GM19193 (cell line): ENCODE measurements around the gene SYNGR4.

Experiments
- POLR2A ChIP-seq: IDR thresholded peaks from 4 replicates; pipeline ENCODE4 v1.6.1; 2011; ENCODE audit not compliant: insufficient read depth, insufficient read length; ENCODE audit errors: extremely low read depth

SYNGR4 gene, protein sequence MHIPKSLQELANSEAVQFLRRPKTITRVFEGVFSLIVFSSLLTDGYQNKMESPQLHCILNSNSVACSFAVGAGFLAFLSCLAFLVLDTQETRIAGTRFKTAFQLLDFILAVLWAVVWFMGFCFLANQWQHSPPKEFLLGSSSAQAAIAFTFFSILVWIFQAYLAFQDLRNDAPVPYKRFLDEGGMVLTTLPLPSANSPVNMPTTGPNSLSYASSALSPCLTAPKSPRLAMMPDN

DNA sequence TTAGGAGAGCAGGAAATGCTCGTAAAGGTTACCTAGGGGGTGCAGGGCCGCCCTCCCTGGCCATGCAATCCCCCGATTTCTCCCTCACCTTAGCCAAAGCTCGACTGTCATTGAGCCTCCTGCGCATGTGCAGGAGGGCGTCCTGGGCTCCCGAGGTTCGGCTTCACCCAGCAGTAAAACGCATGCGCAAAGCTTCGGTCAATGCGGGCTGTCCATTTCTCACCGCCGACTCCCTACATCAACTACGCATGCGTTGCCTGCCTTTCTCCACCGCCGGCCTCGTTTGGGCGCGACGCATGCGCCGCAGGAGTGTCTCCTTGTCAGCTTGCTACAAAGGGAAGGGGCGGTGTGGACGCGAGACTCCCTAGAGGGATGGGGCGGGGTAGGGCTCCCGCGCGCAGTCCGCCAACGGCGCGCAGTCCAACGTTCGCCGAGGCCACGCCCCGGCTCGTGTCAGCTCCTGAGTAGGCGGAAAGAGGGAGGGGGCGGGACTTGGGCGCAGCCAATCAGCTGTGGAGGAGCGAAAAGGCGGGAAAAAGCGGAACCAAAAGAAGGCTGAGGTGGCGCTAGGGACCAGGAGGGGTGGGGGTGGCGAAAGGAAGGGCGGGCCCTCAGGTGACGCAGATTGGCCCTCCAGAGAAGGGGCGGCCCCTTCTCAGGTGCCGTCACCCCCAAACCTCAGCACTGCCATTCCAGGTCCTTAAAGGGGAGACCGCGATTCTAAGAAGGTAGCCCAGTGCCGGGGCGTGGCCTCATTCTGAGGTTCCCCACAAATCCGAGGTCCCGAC is at the start of gene SYNGR4, which contains the start of gene TMEM143:
SYNGR4 (plus strand) TSS at position 558 of the 788 bp plus-strand sequence. CDS start 1,476 bp downstream, outside the sequence.
TMEM143 (minus strand) TSS at position 131 of the 788 bp plus-strand sequence; CDS start at position 111, 20 bp downstream.
- peak; percentile 56 for TF ChIP-seq POLR2A

DNA sequence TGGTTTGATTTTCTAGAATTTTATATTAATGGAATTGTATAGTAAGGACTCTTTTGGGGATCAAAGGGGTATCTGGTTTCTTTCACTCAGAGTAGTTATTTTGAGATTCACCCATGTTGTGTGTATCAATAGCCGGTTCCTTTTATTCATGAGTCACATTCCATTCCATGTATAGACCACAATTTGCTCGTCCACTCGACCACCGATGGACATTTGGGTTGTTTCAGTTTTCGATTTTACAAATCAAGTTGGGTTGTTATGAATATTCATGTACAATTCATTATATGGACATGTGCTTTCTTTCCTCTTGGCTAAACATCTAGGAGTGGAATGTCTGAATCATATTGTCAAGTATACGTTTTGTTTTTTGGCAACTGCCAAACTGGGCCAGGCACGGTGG is 48.5 kb upstream of the SYNGR4 start:
- no peak for TF ChIP-seq POLR2A

GRCh38 chr19:48318286-48318987 is 45.7 kb upstream of the SYNGR4 start:
- no peak for TF ChIP-seq POLR2A

DNA sequence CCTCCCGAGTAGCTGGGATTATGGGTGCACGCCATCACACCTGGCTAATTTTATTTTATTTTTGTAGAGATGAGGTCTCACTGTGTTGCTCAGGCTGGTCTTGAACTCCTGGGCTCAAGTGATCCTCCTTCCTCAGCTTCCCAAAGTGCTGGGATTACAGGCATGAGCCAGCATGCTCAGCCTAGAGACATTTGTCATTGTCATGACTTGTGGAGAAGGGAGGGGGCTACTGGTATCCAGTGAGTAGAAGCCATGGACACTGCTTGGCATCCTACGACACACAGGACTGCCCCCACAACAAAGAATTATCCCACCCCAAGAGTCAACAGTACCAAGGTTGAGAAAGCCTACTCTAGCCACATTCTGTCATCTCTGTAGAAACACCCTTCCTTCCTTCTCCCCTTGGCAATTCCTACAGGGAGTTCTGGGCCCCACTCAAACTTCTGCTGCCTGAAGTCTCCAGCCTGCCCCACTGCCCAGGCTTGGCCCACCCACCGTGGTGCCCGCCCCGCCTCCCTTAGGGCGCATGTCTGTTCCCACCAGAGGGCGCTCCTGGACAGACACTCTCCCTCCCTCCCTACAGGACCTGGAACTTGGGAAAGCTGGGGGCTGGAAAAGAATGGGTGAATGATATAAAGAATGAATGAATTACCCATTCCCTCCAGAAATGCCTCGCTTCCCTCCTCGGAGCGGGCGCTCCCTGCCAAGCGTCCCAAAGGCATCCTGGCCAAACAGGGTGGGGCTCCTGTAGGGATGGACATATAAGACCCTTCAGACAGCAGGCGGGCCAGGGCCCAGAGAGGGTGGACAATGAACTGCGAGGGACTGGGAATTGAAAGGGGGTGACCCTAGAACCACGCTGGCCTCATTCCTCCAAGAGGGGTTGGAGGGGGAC is 44.3 kb upstream of the SYNGR4 start:
- no peak for TF ChIP-seq POLR2A

GRCh38 chr19:48321372-48321621 is 42.9 kb upstream of the SYNGR4 start:
- TF ChIP-seq POLR2A: no peak

DNA sequence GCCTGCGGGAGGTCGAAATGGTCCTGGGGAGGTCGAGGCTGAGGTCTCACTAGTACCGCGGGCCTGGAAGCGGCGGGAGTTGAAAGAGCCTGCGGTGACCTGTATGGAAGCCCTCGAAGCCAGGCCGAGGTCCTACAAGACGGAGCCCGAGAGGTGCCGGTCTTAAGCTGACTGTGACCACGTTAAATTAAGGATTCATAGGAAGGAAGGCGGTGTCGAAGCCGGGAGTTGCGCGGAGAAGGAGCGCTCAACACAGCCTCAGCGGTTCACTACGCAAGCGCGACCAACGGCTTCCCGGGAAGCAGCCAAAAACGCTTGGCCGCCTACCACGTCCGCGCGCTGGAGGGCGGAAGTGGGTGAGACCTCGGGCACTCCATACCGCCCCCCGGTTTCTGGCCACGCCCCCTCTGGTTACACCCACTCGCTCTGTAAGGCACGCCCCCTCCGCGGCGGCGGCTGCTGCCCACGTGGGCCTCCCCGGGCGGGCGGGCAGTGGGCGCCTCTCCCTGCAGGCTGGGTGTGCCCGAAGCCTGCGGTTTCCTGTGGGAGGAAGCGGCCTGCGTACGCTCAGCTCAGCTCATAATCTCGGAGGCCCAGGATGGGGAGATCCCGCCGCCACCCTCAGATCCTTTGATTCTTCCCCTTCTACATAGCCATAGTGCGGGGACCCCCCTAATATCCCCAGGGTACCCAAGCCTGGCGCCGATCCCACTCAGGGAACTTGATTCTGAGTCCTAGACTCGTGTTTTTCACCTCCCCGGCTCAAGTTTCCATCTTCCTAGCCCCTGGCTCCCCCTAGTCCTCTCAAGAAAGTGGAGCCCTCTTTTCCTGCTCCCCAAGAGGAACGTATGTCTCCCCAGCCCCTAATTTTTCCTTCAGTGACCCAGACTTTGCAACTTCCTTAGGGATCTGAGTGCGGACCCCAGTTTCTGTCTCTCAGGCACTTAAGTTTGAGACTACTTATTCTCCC is 42.3 kb upstream of the SYNGR4 start:
- peak; percentile 89 for TF ChIP-seq POLR2A

- peak; percentile 61 for TF ChIP-seq POLR2A
These were observed 38.8 kb upstream of the SYNGR4 start, which contains the start of gene EMP3 for GRCh38 chr19:48325265-48325910. TSS of gene EMP3 (plus strand) at chr19:48325552. CDS start at chr19:48326845, 1,293 bp downstream.

DNA sequence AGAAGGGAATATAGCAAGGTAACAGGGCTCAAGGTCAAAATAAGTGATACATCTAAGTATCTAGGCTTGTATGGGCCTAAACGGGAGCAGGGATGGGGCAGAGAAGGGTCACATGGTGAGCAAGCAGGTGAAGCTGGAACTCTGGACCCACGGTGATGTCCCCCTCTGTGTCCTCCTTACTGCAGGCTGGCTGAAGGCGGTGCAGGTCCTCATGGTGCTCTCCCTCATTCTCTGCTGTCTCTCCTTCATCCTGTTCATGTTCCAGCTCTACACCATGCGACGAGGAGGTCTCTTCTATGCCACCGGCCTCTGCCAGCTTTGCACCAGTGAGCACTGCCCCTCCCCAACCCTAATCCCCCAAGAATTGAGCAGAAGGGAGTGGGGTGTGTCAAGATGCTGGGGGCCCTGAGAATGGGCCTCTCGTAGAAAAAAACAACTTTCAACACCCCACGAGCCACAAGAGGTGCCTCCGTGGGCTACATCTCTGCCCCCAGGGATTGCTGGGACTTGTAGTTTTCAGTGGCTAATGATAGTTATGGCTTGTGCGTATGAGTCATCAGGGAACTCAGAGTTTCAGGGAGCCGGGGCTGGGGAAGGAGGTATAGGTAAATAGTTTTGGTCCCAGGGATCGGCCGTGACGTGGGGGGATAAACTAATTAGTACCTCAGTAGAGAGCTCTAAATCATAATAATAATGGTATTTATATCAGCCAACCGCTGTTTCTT is 34.8 kb upstream of the SYNGR4 start:
- no peak for TF ChIP-seq POLR2A

GRCh38 chr19:48330012-48330681 is 34.0 kb upstream of the SYNGR4 start:
- TF ChIP-seq POLR2A: peak; percentile 52

DNA sequence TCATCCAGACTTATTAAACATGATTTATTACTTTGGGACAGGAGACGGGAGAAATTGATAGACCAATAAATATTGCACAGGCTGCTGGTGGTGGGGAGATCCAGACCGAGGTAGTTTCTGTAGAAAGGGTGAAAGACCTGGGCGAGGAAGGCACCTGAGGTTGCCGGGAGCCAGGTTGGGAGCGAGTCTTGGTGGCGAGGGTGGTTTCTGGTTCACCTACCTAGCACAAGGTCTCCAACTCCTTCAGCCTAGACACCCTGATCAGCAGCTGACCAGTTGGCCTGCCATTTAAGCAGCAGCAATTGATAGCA is 31.9 kb upstream of the SYNGR4 start:
- no peak for TF ChIP-seq POLR2A

GRCh38 chr19:48332662-48333466 is 31.3 kb upstream of the SYNGR4 start:
- TF ChIP-seq POLR2A: peak; percentile 61
